GM21825 (cell line): Measurements from ENCODE around the gene GDPGP1.

Source experiments
- ATAC-seq: cut with Tn5 transposase; IDR thresholded peaks from one replicate; pipeline ENCODE4 v1.9.1; 2021; ENCODE audit warnings: mild to moderate bottlenecking, moderate library complexity; ENCODE audit not compliant: unreplicated experiment

GDPGP1 gene

DNA sequence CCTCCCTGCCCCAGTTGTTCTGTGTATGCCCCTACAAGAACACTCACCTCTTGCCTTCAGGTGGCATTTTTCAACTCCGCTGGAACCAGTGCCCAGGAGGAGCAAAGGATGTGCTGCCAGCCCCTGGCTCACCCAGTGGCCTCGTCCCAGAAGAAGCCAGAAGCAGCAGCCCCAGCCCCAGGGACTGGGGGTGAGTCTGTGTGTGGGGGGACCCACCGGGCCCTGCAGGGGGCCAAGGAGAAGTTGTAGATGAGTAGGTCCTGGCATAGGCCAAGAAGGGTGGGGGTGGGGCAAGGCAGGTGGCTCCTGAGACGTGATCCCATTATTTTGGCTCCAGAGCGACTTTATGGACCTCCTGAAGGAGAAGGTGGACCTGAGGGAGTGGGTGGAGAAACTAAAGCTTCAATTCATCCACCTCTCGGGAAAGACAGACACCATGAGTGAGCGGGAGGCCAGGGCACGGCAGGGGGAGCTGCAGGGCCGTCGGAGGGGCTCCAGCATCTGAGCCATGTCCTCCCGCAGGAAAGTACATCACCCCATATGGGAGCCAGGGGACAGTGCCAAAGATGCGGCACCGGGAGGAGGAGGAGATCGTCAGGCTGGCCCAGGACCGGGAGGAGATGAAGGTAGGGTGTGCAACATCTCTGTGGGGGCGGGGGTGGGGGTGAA is 60.7 kb downstream of the GDPGP1 start:
- no peak for ATAC-seq

DNA sequence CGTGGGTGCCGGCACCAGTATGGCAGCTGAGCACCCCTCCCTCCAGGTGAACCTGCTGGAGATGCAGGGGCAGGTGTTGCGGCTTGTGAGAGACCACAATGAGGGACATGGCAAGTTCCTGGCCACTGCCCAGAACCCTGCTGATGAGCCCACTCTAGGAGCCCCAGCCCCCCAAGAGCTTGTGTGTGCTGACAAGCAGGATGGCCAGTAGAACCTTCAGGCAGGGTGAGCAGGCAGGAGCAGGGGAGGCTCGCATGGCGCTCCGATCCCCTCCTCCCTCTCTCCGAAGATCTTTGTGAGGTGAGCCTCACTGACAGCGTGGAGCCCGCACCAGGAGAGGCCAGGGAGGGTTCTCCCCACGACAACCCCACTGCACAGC is 61.2 kb downstream of the GDPGP1 start:
- no peak for ATAC-seq
